GM06990 (cell line): ENCODE results near the gene MSI2.

Source experiments
- DNase-seq: peaks from one replicate; pipeline ENCODE4 v3.0.0-alpha.2; 2011; ENCODE audit not compliant: insufficient read length; ENCODE audit errors: extremely low read depth
- H3K27me3 ChIP-seq: replicated peaks from 2 replicates; pipeline ENCODE4 v1.6.0; 2011; ENCODE audit warnings: low read length; ENCODE audit not compliant: control insufficient read depth, insufficient read depth
- H3K36me3 ChIP-seq: 2 replicates; pipeline ENCODE4 v1.5.1; 2011; ENCODE audit warnings: low read length; ENCODE audit not compliant: control insufficient read depth, insufficient read depth
- H3K4me3 ChIP-seq: replicated peaks from 2 replicates; pipeline ENCODE4 v1.5.1; 2011; ENCODE audit warnings: low read depth, mild to moderate bottlenecking, control low read depth, low read length
- CTCF ChIP-seq: IDR thresholded peaks from 2 replicates; pipeline ENCODE4 v1.5.1; 2011; ENCODE audit warnings: low read length, control low read depth, mild to moderate bottlenecking, inconsistent platforms; ENCODE audit not compliant: insufficient read depth, poor library complexity, severe bottlenecking

The MSI2 gene

GRCh38 chr17:57404073-57404472 lies 147.8 kb downstream of the MSI2 start:
- Histone ChIP-seq H3K27me3 (no peaks in the 10 kb centered on the region), H3K4me3 (no peak overlapping the region), H3K36me3 (peaks cover 12% of the 10 kb centered on the region)
- no peak for DNase-seq
- TF ChIP-seq CTCF, result peak; percentile 51

GRCh38 chr17:57404795-57405490 lies 148.6 kb downstream of the MSI2 start:
- Histone ChIP-seq H3K27me3 (no peaks in the 10 kb centered on the region), H3K4me3 (no peak overlapping the region), H3K36me3 (peaks cover 12% of the 10 kb centered on the region)
- no peak for TF ChIP-seq CTCF
- no peak for DNase-seq

GRCh38 chr17:57405491-57406072 lies 149.3 kb downstream of the MSI2 start:
- Histone ChIP-seq H3K27me3 (no peaks in the 10 kb centered on the region), H3K4me3 (no peak overlapping the region), H3K36me3 (peaks cover 12% of the 10 kb centered on the region)
- no peak for DNase-seq
- no peak for TF ChIP-seq CTCF

GRCh38 chr17:57406131-57406980 lies 150.0 kb downstream of the MSI2 start:
- H3K36me3 ChIP-seq, result peaks cover 12% of the 10 kb centered on the region

GRCh38 chr17:57406981-57407286 lies 150.6 kb downstream of the MSI2 start:
- Histone ChIP-seq H3K27me3 (no peaks in the 10 kb centered on the region), H3K36me3 (peaks cover 8% of the 10 kb centered on the region), H3K4me3 (no peak overlapping the region)
- no peak for DNase-seq
- no peak for TF ChIP-seq CTCF

More at GRCh38 chr17:57406131-57406980, 150.0 kb downstream of the MSI2 start:
- no peak for DNase-seq
- TF ChIP-seq CTCF, result no peak
- no peak overlapping the region for H3K4me3 ChIP-seq
- H3K27me3 ChIP-seq, result no peaks in the 10 kb centered on the region
